HG02852 (cell line): ENCODE results near the gene FLT3.
"Not testable (repeated sequence)": the region's sequence is repeated elsewhere in the genome, so short reads cannot be mapped to it uniquely, and the experiment has no call there.

Source experiments
- ATAC-seq: cut with Tn5 transposase; IDR thresholded peaks from one replicate; pipeline ENCODE4 v1.9.1; 2021; ENCODE audit warnings: mild to moderate bottlenecking, moderate library complexity; ENCODE audit not compliant: unreplicated experiment

Gene FLT3

DNA sequence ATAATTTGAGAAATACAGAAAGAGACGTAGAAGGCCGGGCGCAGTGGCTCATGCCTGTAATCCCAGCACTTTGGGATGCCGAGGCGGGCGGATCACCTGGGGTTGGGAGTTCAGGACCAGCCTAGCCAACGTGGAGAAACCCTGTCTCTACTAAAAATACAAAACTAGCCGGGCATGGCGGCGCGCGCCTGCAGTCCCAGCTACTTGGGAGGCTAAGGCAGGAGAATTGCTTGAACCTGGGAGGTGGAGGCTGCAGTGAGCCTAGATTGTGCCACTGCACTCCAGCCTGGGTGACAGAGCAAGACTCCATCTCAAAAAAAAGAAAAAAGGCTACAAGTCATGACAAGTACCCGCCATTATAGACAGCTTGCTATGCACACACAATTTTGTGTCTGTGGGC is 95.4 kb downstream of the FLT3 start:
- not testable (repeated sequence) for ATAC-seq

DNA sequence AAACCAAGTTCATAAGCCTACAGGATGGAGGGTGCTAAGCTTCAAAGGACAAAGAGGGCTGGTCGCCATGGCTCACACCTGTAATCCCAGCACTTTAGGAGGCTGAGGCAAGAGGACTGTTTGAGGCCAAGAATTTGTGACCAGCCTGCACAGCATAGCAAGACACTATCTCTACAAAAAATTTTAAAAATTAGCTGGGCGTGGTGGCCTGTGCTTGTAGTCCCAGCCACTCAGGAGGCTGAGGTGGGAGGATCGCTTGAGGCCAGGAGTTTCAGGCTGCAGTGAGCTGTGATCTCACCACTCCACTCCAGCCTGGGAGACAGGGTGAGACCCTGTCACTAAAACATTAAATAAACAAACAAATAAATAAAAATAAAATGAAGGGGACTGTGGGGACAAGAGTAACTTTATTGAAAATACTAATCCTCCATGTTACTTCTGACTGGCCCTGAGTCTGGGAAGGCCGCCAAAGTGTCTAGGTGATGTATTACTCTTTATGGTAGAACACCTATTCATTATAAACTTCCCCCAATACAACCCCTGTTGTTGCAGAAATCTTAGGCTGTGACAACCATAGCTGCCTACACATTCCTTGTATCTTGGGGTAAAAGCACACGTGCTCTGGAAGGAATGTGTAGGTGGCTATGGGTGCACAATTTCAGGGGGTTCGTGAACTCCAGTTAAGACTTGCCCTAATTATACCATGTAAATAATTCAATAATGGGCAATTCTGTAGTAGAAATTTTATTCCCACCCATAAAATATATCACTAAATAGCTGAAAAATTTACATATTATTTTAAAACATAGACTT is 97.3 kb downstream of the FLT3 start:
- no peak for ATAC-seq

DNA sequence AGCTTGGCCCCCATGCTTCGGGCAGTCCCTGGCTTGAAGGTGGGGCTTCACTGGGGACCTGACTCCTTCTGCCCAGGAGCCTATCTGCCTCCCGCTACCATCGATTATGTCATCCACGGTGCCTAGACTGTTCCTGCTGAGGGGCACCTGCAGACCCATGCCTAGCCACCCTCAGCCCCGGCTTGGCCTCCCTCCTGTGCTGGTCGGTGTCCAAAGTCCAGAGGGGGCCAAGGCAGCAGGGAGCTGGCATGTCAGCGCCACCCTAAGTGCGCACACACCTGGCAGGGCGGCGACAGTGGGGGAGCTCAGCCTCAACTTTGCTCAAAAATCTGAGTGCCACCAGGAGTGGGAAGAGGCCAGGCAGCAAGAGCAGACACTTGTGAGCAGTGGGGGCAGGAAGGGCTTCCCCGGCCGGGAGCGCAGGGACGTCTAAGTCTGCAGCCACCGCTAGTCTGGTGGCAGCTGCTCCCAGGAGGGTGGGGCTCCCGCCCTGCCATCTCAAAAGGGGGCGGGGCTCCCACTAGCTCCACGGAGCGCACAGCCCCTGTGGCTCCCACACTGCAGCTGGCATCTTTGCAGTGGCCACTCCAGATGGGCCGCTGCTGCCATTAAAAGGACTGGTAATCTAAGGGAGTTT is 98.4 kb downstream of the FLT3 start:
- no peak for ATAC-seq

DNA sequence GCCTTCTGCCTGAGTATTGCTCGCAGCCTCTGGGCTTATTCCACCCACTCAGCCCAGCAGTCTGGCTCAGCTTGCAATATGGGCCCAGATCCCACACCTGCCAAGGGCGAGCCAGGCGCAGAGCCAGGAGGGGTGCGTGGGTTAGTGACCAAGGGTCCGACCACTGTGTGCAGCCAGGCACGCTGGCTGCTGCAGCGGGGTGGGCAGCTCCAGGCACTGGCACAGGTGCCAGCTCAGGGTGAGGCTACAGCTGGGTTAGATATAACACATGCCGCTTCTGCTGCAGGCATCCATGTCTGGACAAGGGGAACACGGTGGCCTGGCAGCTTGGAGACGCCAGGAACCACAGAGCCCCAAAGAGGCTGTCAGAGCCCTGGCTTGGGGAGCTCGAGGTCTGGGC is 99.3 kb downstream of the FLT3 start:
- ATAC-seq, result no peak

DNA sequence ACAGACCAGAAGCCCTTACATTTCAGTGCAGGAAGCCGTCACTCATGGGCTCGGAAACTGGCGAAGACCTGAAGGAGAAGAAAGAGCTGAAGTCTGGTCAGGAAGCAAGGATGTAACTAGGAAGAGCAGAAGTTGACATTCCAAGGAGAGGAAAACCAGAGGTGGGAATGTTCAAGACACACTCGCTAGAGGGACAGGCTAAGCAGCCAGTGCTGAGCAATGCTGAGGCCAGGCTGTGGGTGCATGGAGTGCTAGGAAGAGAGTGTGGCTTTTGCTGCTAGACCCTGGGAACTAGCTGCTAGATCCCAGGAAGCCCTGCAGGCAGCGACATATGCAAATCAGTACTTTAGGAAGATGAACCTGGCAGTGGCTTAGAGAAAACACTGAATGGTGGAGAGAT is 99.8 kb downstream of the FLT3 start:
- no peak for ATAC-seq

DNA sequence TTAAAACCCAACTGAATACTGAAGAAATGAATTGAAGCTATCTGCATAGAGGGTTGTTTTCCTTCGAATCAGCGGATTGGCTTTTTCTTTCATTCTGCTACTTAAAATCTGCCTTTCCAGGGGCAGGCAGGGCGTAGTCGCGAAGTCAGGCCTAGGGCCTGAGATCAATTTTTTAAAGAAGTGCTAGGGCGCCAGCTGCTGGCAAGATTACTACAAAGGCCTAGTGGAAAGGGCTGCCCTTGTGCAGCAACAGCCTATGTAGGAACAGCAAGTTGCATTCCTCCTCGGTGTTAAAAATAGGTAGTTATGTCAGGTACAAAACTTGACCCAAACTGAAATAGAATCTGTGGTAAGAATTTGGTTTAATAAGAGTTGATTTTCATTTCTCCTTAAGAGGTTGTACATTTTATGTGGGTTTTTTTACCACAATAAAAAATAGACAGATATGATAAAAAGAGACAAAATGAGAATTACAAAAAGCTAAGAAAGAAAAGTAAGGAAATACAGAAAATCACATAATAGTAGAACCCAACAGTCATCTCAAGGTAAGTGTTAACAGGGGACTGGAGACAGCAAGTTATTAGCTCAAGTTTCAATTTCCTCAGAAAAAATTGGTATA is 102.4 kb downstream of the FLT3 start:
- no peak for ATAC-seq

DNA sequence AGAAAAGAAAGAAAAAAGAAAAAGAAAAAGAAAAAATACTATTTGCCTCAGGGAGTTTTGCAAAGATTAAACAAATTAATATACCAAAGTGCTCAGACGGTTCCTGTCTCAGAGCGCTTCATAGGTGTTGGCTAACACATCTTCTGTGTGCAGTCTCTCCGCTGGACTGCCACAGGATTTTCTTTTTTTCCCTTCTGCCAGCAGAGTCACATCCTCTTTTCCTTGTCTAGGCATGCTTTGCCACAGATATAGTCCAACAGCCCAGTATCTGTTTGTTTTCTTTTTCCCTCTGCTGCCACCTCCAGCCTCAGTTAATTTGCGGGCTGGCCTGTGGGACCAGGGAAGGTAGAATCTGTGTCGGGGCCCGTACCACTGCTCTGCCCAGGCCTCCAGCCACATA is 108.5 kb downstream of the FLT3 start:
- ATAC-seq, result no peak

DNA sequence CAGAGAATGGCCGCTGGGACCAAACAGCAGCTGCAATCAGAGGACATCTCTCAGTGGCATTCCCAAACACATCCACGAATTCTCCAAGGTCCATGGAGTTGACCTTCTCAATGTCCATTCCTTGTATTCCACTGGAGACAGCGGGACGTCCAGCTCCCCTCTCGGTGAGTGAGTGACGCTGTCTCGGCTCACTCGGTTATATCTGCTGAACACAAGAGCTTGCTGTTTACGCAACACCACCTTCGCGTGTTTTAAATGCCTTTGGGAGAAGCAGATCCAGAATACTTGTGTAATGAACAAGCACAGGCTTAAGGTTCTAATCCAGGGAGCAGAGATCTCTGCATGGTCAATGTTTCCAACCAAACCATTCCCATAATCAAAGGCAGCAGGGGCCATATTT is 111.9 kb downstream of the FLT3 start, which contains the start of gene URAD:
Gene URAD, minus strand, starts transcription at position 174 of the 400 bp plus-strand sequence. Its CDS starts 56 bp downstream, at position 118.
- ATAC-seq, result no peak

DNA sequence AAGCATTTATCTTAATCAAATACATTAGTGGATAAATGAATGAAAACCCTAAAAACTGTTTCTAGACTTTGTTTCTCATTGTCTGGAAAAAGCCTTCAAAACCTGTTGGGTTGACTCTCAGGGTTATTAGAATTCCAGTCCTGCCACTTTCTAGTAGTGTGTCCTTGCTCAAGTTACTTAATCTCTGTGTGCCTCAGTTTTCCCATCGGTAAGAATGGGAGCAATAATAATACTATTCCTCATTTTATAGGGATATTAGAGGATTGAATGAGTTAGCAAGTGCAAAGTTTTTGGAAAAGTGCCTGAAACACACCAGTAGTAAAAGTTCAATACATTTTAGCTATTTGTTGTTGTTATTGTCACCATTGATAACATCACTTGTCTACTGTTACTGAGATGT is 114.8 kb downstream of the FLT3 start:
- ATAC-seq, result no peak

DNA sequence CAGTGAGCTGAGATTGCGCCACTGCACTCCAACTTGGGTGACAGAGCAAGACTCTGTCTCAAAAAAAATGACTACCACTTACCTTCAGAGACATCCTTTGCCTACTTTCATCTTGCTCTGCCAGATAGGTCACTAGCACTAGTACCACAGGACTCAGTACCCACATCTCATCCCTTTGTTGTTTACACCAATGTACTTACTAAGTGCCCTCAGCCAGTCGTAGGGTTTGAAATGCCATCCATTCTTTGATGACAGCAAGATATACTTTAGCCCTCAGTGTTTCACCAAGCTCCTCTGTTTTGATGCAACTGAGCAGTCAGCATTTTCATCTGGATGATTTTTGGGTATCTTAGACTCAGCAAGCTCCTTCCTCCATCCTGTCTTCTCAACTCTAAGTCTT is 118.0 kb downstream of the FLT3 start:
- ATAC-seq, result no peak

DNA sequence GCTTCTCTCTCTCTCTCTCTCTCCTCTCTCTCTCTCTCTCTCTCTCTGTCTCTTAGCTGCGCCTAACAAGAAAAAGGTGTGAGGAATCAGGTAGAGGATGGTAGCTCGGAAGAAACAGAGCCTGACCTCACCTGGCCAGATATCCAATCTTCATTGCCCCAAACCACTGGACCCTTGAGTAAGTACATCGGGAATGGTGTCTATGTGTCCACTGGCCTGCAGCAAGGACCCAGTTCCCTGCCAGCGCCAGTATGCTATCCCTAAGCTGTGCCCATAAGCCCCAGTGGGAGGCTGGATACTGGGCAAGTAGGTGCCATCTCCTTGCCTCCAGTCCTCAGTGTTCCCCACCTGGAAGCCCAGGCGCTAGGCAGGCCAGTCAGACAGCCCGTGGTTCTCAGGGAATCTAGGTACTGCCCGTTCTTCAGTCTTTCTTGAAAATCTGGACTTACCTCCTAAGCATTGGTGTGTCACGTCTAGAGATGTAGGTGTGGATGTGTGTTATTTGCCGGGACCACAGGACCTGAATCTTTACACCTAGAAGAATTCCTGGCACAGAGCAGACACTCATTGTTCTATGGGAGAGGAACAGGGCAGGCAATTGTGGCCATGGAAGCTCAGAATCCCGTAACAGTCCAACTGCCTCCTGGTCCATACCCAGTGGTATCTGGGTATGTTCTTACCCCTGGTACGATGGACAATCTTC is 119.2 kb downstream of the FLT3 start:
- no peak for ATAC-seq

DNA sequence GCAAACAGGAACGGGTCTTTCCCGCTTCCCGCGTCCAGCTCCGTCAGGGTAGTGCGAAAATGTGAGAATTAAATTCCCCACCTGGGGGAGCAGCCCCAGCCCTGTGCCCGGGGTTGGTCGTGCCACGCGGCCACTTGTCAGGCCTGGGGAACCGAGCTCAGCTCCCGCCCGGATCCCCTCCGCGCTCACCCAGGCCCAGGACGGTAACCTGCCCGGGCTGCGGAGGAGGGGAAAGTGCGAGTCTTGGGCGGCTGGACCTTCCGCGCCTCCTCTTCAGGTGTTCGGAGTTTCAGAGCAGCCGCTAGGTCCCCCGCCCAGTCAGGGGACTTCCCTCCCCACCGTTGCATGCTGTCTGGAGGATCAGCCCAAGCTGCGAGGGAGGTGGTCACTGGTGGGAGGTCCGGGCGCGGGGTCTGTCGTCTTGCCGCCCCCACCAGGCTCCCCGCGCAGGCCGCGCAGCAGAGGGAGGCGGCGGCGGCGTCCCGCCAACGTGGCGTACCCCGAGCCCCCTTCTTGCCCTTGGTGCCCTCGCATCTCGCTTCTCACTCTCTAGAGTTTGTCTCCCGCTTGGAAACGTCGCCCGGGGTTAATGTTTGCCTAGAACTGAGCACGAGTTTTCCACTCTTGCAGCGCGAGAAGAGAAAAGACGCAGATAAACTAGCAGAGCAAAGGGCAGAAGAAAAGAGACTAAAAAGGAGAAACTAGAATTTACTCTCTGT is 119.9 kb downstream of the FLT3 start:
- no peak for ATAC-seq

DNA sequence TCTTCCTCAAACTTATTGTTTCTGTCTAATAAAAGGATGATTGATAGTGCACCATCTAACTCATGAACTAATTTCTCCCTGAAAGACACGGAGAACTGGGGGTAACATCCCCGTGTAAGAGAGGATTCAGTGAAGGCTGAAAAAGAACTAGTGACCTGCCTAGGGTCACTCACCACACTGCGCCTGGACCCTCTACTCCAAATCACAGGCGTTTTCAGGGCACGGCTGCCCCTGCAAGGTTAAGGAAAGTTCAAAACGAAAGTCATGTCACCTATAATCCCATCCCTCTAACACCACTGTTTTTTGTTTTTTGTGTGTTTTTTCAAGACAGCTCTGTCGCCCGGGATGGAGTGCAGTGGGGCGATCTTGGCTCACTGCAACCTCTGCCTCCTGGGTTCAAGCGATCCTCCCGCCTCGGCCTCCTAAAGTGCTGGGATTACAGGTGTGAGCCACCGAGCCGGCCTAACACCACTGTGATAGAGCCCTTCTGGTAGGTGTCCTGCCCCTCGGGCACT is 120.6 kb downstream of the FLT3 start:
- ATAC-seq, result no peak

DNA sequence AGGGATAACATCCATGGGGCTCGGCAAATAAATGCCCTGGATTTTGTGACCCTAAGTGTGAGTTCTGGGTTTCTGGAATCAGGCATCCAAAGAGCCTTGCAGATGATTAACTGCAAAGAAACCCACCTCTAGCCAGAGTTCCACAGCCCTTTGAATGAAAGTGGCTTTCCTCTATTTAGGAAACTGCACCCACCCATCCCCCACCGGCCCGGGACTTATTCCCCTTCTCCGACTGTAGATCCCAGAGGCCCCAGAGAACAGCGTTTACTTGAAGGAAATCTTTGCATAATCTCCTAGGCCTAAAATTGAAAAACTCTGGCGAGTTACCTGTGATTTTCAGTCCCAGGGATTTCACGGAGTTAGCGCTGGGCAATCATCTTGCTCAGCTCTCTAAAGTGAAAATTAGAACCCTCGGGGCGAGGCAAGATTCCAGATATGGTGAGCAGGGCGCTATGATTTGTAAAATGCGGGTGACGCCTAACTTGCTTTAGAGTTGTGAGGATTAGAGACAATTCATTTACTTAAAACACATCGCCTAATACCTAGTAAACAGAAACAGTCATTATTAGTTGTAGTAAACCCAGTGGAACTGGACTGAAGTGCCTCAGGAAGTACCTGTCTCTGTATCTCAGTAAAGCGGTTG is 121.3 kb downstream of the FLT3 start:
- no peak for ATAC-seq

DNA sequence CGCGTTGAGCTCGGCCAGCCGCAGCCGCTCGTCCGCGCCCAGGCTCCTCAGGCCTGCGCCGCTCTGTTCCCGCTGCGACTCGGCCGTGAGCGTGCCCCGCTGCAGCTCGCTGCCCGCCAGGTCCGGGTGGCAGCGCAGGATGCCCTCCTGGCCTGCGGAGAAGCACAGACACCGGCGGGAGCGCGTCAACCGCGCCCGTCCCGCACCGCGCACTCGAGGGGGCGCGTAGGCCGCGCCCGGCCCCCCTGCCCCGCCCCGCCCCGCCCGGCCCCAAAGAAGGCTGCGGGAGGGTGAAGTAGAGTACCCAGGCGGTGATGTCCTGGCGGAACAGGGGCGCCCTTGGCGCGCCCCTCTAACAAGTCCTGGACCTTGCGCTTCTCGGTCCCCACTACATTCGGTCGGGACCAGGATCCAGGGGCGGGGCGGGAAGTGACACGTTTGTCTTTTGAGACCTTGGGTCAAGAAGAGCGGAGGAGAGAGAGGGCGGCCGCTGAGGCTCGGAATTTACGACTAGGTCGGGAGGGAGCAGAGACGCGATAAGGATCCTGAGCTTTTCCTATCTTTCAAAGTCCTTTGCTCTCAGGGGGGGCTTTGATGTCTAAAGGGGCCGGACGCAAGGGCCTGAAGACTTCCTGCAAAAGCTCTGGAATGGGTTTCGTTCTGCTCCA is 121.9 kb downstream of the FLT3 start:
- no peak for ATAC-seq

DNA sequence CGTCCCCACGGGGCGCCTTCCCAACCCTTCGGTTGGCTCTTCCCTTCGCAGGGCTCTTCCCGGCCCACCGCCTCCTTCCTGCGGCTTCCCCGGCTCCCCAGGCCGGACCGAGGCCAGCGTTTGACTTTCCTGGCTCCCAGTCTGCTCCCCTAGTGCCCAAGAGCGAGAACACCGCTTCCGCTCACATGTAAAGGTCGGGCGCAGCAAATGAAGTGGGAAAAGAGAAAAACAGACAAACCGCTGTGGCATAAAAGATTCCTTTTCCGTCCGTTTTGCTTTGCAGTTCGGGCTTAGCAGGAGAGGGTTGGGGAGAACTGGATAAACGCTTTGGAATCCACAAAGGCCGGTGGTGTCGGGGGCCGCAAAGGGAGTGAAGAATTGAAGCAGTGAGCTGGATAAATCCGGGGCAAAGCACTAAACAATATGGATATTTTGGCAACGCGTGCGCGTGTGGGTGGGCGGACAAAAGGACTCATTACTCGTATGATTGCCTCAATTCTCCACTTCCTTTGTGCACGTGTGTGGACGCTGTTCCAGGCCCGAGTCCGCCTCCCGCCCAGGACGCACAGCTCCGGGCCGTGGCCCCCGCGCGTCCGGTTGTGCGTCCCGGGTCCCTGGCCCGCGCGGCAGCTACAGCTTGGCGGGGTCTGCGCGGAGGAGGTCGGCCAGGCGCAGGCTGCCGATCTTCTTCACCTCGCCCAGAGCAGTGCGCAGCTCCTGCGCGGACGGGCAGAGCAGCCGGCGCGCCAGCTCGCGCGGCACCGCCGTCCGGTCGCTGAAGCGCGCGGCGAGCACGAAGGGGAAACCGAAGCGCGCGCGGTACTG is 122.7 kb downstream of the FLT3 start:
- no peak for ATAC-seq

DNA sequence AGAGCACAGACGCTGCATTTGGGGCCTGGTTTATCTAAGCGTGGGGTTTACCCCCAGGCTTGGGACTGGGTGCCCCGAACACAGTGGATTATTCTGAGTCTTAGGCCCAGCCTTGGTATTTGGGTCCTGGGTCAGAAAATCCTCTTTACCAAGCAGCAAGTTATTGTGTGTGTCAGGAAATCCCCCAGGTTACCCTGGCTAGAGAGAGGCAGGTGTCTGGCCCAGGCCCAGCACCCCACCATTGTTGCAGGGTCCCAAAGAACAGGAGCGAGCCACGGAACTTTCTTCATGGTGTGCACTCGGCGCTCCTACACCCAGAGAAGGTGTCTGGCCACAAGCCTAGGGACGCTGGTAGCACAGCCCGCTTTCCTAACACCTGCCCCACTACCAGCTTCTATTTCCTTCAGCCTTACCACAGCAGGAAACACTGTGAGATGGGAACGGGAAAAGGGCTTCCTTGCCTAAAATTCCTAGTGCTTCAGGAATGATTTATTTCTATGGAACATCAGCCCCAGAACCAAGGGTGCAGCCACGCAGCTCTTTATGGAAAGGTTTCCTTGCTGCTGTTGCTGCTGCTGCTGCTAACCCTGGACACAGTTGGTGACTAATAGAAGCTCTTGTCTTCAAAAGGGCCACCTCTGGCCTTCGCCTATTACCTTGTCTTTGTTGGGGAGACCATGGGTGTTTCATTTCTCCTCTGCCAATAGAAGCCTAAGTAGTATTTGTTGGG is 123.8 kb downstream of the FLT3 start:
- ATAC-seq, result no peak
